HEK293 (cell line): ENCODE measurements around the gene GRK5.

Experiments
- KLF10 ChIP-seq: fragments of 450-650 bp; IDR thresholded peaks from 2 replicates; pipeline ENCODE4 v1.5.1; 2018; ENCODE audit warnings: missing biosample characterization, mild to moderate bottlenecking, missing genetic modification characterization
- KLF16 ChIP-seq: fragments of 450-650 bp; formaldehyde crosslinking; IDR thresholded peaks from 2 replicates; pipeline ENCODE4 v1.5.1; 2017; ENCODE audit warnings: missing biosample characterization, missing genetic modification characterization
- SETDB1 ChIP-seq: IDR thresholded peaks from one replicate; pipeline ENCODE4 v1.6.1; 2017; ENCODE audit warnings: mild to moderate bottlenecking, low read length, moderate library complexity, mixed read lengths; ENCODE audit not compliant: insufficient read length
- TCF7L2 ChIP-seq: IDR thresholded peaks from 2 replicates; pipeline ENCODE4 v1.6.1; 2011; ENCODE audit warnings: low read depth, mild to moderate bottlenecking, inconsistent platforms, low read length, moderate library complexity, borderline replicate concordance
- ZNF140 ChIP-seq: fragments of 450-650 bp; formaldehyde crosslinking; IDR thresholded peaks from 2 replicates; pipeline ENCODE4 v1.5.1; 2016; ENCODE audit warnings: missing biosample characterization, missing genetic modification characterization
- ZNF174 ChIP-seq: fragments of 450-650 bp; formaldehyde crosslinking; IDR thresholded peaks from 2 replicates; pipeline ENCODE4 v1.5.0; 2017; ENCODE audit warnings: missing biosample characterization, mild to moderate bottlenecking, missing genetic modification characterization
- TF ChIP-seq, protein P1 (sequence below): fragments of 450-650 bp; formaldehyde crosslinking; IDR thresholded peaks from 2 replicates; pipeline ENCODE4 v1.5.1; 2016; ENCODE audit warnings: missing biosample characterization, missing genetic modification characterization
- TF ChIP-seq, protein P2 (sequence below): fragments of 450-650 bp; formaldehyde crosslinking; IDR thresholded peaks from 2 replicates; pipeline ENCODE4 v1.5.1; 2017; ENCODE audit warnings: missing biosample characterization, mild to moderate bottlenecking, missing genetic modification characterization, moderate library complexity

DNA sequence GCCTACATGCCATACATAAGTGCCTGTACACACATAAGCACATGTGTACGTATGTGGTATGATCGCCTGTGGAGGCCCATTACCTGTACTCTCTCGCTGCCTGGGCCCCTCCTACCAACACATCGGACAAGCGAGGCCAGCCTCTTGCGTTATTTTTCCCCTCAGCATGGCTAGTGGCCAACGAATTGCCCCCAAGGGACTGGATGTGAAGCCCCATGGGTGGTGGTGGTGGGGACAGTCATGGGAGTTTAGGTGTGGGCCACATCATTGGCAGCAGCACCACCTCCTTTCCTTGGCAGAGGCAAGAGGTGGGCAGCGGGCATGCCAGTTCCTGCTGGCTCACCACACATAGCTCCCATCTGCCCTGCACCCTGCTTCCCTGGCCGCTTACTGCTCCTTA is 10.0 kb downstream of the GRK5 start:
- TF ChIP-seq, protein P1, sequence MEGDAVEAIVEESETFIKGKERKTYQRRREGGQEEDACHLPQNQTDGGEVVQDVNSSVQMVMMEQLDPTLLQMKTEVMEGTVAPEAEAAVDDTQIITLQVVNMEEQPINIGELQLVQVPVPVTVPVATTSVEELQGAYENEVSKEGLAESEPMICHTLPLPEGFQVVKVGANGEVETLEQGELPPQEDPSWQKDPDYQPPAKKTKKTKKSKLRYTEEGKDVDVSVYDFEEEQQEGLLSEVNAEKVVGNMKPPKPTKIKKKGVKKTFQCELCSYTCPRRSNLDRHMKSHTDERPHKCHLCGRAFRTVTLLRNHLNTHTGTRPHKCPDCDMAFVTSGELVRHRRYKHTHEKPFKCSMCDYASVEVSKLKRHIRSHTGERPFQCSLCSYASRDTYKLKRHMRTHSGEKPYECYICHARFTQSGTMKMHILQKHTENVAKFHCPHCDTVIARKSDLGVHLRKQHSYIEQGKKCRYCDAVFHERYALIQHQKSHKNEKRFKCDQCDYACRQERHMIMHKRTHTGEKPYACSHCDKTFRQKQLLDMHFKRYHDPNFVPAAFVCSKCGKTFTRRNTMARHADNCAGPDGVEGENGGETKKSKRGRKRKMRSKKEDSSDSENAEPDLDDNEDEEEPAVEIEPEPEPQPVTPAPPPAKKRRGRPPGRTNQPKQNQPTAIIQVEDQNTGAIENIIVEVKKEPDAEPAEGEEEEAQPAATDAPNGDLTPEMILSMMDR (tag by site-specific recombination), result no peak
- TF ChIP-seq KLF10 (tag by site-specific recombination) (no peak), TCF7L2 (no peak), KLF16 (tag by site-specific recombination) (no peak), ZNF140 (tag by site-specific recombination) (no peak), ZNF174 (tag by site-specific recombination) (no peak), SETDB1 (no peak)
- TF ChIP-seq, protein P2, sequence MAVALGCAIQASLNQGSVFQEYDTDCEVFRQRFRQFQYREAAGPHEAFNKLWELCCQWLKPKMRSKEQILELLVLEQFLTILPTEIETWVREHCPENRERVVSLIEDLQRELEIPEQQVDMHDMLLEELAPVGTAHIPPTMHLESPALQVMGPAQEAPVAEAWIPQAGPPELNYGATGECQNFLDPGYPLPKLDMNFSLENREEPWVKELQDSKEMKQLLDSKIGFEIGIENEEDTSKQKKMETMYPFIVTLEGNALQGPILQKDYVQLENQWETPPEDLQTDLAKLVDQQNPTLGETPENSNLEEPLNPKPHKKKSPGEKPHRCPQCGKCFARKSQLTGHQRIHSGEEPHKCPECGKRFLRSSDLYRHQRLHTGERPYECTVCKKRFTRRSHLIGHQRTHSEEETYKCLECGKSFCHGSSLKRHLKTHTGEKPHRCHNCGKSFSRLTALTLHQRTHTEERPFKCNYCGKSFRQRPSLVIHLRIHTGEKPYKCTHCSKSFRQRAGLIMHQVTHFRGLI (tag by site-specific recombination), result no peak
